ENCODE measurements around the gene MAPK8IP2. TPM values are rescaled to one million over a fixed set of nuclear protein-coding genes. Genes with fewer than 3 reads are reported as not detected.
"Not testable (repeated sequence)": the region's sequence is repeated elsewhere in the genome, so short reads cannot be mapped to it uniquely, and the experiment has no call there.

MAPK8IP2 gene
- total RNA-seq, 1 experiment from 2014 or later = 0.79 TPM

DNA sequence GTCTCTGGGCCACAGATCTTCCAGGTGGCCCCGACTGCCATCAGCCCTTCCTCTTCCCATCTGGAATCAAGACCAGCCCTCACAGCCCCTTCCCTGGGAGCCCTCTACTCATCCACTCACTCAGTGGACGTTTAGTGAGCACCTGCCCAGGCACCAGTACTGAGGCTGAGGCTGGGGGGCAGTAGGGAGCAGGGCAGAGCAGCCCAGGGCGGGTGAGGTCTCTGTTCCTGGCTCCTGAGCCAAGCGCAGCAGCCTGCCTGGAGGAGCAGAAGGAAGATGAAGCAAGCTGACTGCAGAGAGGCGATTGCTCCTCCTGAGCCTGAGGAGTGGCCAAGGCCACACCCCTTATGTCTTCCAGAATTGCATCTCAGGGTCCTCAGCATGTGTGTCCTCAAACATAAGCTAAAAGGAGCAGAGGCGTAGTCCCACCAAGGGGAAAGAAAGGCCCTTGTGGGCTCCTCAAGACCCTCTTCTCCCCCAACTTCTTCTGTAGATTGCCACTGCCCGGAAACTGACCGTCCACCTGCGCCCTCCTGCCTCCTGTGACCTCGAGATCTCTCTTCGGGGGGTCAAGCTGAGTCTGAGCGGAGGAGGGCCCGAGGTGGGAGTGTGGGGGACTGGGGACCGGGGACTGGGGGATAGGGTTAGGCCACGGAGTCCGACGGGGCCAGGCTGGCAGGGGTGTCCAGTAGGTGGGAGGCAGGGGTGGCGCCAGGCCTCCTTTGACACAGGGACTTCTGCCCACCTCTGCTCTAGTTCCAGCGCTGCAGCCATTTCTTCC, 5.8 kb downstream of the MAPK8IP2 start:
- H3F3A ChIP-seq (ENCODE audit: insufficient read depth, low read depth) = peaks cover 12% of the 10 kb centered on the region; the same call in 1 of the 2 replicates
- BruUV-seq (replicated peaks) = no TSS peak
- peaks cover 89% of the 10 kb centered on the region for H3K27me3 ChIP-seq (ENCODE audit: insufficient read depth, low read depth)
- no peak for DNase-seq
- H2AFZ ChIP-seq = no peak overlapping the region
- H4K20me1 ChIP-seq (ENCODE audit: insufficient read depth) = no peaks in the 10 kb centered on the region; the same call in 1 of the 2 replicates
- no peak overlapping the region for H3K27ac ChIP-seq
- H3K36me3 ChIP-seq (ENCODE audit: low read depth) = no peaks in the 10 kb centered on the region
- no peak overlapping the region for H3K4me3 ChIP-seq
- no peaks in the 10 kb centered on the region for H3K9me2 ChIP-seq (ENCODE audit: insufficient read depth)
- H3K9me3 ChIP-seq (ENCODE audit: insufficient read depth, low read depth) = no peaks in the 10 kb centered on the region
- intact Hi-C loops (cut with micrococcal nuclease; ENCODE audit: unreplicated experiment) = no loop called here
- H3K79me2 ChIP-seq (ENCODE audit: low read depth) = no peaks in the 10 kb centered on the region
- no peak overlapping the region for H3K4me2 ChIP-seq
- CTCF ChIA-PET = no interaction called here
- TF ChIP-seq, protein P1, sequence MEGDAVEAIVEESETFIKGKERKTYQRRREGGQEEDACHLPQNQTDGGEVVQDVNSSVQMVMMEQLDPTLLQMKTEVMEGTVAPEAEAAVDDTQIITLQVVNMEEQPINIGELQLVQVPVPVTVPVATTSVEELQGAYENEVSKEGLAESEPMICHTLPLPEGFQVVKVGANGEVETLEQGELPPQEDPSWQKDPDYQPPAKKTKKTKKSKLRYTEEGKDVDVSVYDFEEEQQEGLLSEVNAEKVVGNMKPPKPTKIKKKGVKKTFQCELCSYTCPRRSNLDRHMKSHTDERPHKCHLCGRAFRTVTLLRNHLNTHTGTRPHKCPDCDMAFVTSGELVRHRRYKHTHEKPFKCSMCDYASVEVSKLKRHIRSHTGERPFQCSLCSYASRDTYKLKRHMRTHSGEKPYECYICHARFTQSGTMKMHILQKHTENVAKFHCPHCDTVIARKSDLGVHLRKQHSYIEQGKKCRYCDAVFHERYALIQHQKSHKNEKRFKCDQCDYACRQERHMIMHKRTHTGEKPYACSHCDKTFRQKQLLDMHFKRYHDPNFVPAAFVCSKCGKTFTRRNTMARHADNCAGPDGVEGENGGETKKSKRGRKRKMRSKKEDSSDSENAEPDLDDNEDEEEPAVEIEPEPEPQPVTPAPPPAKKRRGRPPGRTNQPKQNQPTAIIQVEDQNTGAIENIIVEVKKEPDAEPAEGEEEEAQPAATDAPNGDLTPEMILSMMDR (conservative IDR thresholded peaks at IDR 0.05) = no peak
- no peak for TF ChIP-seq EZH2 (IDR thresholded peaks at IDR 0.05; ENCODE audit: low read depth)
- POLR2A ChIA-PET (ENCODE audit: unreplicated experiment) = no interaction called here
- no peaks in the 10 kb centered on the region for H3K4me1 ChIP-seq (replicated peaks; ENCODE audit: insufficient read depth)

DNA sequence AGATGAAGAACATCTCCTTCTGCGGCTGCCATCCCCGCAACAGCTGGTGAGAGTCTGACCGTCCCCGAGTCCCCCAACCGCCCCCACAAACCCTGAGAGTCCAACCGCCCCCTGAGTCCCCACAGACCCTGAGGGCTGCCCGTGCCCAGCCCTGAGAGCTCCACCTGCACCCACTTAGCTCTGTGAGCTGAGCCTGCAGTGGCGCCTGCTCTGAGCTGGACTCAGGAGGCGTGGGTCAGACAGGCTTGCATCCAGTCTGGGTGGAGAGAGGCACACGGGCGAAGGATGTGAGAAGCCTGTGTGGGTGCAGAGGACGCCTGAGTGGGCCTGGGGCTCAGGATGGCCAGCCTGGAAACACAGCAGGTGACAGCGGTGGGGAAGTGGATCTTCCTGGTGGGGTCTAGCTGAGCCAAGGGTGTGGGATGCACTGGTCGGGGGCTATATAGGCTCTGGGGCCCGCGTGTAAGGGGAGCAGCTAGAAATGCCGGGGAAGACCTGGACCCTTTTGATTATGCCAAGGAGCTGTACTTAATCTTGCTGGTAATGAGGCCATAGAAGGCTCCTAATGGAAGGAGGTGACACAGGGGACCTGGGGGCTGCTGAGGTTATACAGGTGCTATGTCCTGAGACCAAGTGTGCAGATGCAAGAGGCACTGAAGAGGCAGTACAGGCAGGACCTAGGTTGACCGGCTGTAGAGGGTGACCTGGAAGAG, 6.5 kb downstream of the MAPK8IP2 start:
- no peaks in the 10 kb centered on the region for H3K4me1 ChIP-seq (replicated peaks; ENCODE audit: insufficient read depth)
- H3K4me3 ChIP-seq = no peak overlapping the region
- H4K20me1 ChIP-seq (ENCODE audit: insufficient read depth) = no peaks in the 10 kb centered on the region; the same call in none of the 2 replicates
- H3K36me3 ChIP-seq (ENCODE audit: low read depth) = no peaks in the 10 kb centered on the region
- no peak for DNase-seq
- H3F3A ChIP-seq (ENCODE audit: insufficient read depth, low read depth) = peaks cover 13% of the 10 kb centered on the region
- no TSS peak for BruUV-seq (replicated peaks)
- no peak overlapping the region for H3K4me2 ChIP-seq
- CTCF ChIA-PET = interaction anchor here (0.7 kb wide), 1 partner anchor 50 kb away, joined by 10 read pairs; no protein-coding TSS in a partner anchor
- no peak overlapping the region for H3K27ac ChIP-seq
- TF ChIP-seq, protein P1 (conservative IDR thresholded peaks at IDR 0.05) = no peak
- TF ChIP-seq EZH2 (IDR thresholded peaks at IDR 0.05; ENCODE audit: low read depth) = peak; percentile 56; the same call in 1 of the 2 replicates
- no peak overlapping the region for H2AFZ ChIP-seq
- H3K9me2 ChIP-seq (ENCODE audit: insufficient read depth) = no peaks in the 10 kb centered on the region
- intact Hi-C loops (cut with micrococcal nuclease; ENCODE audit: unreplicated experiment) = no loop called here
- no peaks in the 10 kb centered on the region for H3K9me3 ChIP-seq (ENCODE audit: insufficient read depth, low read depth)
- H3K79me2 ChIP-seq (ENCODE audit: low read depth) = no peaks in the 10 kb centered on the region
- H3K27me3 ChIP-seq (ENCODE audit: insufficient read depth, low read depth) = peaks cover 89% of the 10 kb centered on the region
- POLR2A ChIA-PET (ENCODE audit: unreplicated experiment) = no interaction called here

GRCh38 chr22:50607659-50608020, 7.0 kb downstream of the MAPK8IP2 start:
- Histone ChIP-seq H3K27me3 (ENCODE audit: insufficient read depth, low read depth) (peaks cover 88% of the 10 kb centered on the region), H3K9me3 (ENCODE audit: insufficient read depth, low read depth) (no peaks in the 10 kb centered on the region), H3F3A (ENCODE audit: insufficient read depth, low read depth) (peaks cover 13% of the 10 kb centered on the region), H3K4me2 (no peak overlapping the region), H3K27ac (no peak overlapping the region), H3K36me3 (ENCODE audit: low read depth) (no peaks in the 10 kb centered on the region), H3K9me2 (ENCODE audit: insufficient read depth) (no peaks in the 10 kb centered on the region), H3K79me2 (ENCODE audit: low read depth) (no peaks in the 10 kb centered on the region), H3K4me3 (no peak overlapping the region), H2AFZ (no peak overlapping the region), H3K4me1 (replicated peaks; ENCODE audit: insufficient read depth) (no peaks in the 10 kb centered on the region), H4K20me1 (ENCODE audit: insufficient read depth) (no peaks in the 10 kb centered on the region; the same call in none of the 2 replicates)
- BruUV-seq (replicated peaks) = no TSS peak
- POLR2A ChIA-PET (ENCODE audit: unreplicated experiment) = no interaction called here
- CTCF ChIA-PET = no interaction called here
- DNase-seq = no peak
- no peak for TF ChIP-seq EZH2 (IDR thresholded peaks at IDR 0.05; ENCODE audit: low read depth)
- intact Hi-C loops (cut with micrococcal nuclease; ENCODE audit: unreplicated experiment) = no loop called here

DNA sequence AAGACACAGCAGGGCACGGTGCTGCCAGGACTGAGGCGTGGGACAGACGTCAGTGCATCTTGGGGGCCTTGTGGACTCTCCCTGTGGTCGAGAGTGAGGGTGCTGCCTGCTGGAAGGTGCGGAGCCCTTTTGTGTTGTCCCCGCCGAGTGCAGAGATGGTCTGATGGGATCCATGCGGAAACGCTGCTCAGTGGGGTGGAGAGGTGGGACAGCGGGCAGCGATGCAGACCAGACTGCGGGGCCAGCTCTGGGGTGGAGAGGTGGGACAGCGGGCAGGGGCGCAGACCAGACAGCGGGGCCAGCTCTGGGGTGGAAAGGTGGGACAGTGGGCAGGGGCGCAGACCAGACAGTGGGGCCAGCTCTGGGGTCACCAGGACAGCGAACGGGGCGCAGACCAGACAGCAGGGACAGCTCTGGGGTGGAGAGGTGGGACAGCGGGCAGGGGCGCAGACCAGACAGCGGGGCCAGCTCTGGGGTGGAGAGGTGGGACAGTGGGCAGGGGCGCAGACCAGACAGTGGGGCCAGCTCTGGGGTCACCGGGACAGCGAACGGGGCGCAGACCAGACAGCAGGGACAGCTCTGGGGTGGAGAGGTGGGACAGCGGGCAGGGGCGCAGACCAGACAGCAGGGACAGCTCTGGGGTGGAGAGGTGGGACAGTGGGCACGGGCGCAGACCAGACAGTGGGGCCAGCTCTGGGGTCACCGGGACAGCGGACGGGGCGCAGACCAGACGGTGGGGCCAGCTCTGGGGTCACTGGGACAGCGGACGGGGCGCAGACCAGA, 7.7 kb downstream of the MAPK8IP2 start:
- H3K4me3 ChIP-seq; DNase-seq; BruUV-seq (replicated peaks); H2AFZ ChIP-seq; H4K20me1 ChIP-seq (ENCODE audit: insufficient read depth); H3K36me3 ChIP-seq (ENCODE audit: low read depth); H3K4me2 ChIP-seq; CTCF ChIA-PET; H3K9me3 ChIP-seq (ENCODE audit: insufficient read depth, low read depth); H3F3A ChIP-seq (ENCODE audit: insufficient read depth, low read depth); H3K4me1 ChIP-seq (replicated peaks; ENCODE audit: insufficient read depth); H3K27ac ChIP-seq; H3K79me2 ChIP-seq (ENCODE audit: low read depth); H3K9me2 ChIP-seq (ENCODE audit: insufficient read depth); intact Hi-C loops (cut with micrococcal nuclease; ENCODE audit: unreplicated experiment): not testable (repeated sequence)
- POLR2A ChIA-PET (ENCODE audit: unreplicated experiment) = interaction anchor here (0.6 kb wide), 1 partner anchor 821 kb away, joined by 4 read pairs; no protein-coding TSS in a partner anchor
- H3K27me3 ChIP-seq (ENCODE audit: insufficient read depth, low read depth) = peaks cover 82% of the 10 kb centered on the region

All from PC-9 (cell line).